Progenitor cell of endocrine pancreas (in vitro differentiated cells): ENCODE measurements around the gene TSR1. TPM values are rescaled to one million over a fixed set of nuclear protein-coding genes. Genes with fewer than 3 reads are reported as not detected.

ENCODE experiments used
- DNase-seq: peaks from one replicate; pipeline ENCODE4 v3.0.0; 2021; ENCODE audit warnings: low spot score; ENCODE audit not compliant: unreplicated experiment
- H3K27ac Mint-ChIP-seq: 2 replicates; pipeline ENCODE4 v1.8.0; 2021; ENCODE audit warnings: mild to moderate bottlenecking, moderate library complexity, mixed read lengths
- H3K27me3 Mint-ChIP-seq: 2 replicates; pipeline ENCODE4 v1.8.0; 2021; ENCODE audit warnings: mixed read lengths
- H3K36me3 Mint-ChIP-seq: 2 replicates; pipeline ENCODE4 v1.8.0; 2022; ENCODE audit warnings: mixed read lengths; ENCODE audit not compliant: insufficient read depth
- H3K4me1 Mint-ChIP-seq: 2 replicates; pipeline ENCODE4 v1.8.0; 2021; ENCODE audit warnings: low read depth, mixed read lengths
- H3K4me3 Mint-ChIP-seq: 2 replicates; pipeline ENCODE4 v1.8.0; 2021; ENCODE audit warnings: low read depth, mild to moderate bottlenecking, moderate library complexity, mixed read lengths
- H3K9me3 Mint-ChIP-seq: 2 replicates; pipeline ENCODE4 v1.8.0; 2021; ENCODE audit warnings: low read depth, mixed read lengths
- CTCF ChIP-seq: fragments of 200-600 bp; sonication (generic); IDR thresholded peaks from one replicate; pipeline ENCODE4 v1.5.0; 2021; ENCODE audit warnings: antibody characterized with exemption, mild to moderate bottlenecking; ENCODE audit not compliant: unreplicated experiment
- total RNA-seq: library from RNA; stranded (reverse); gene quantifications from 2 replicates; pipeline ENCODE4 v1.2.1, GENCODE V29; 2021

TSR1 gene
- total RNA-seq, 1 donor from 2014 or later: 33.5 TPM

GRCh38 chr17:2376107-2376506, 39.9 kb upstream of the TSR1 start:
- H3K27ac Mint-ChIP-seq: no peak overlapping the region
- no peaks in the 10 kb centered on the region for H3K27me3 Mint-ChIP-seq
- peaks cover 3% of the 10 kb centered on the region for H3K36me3 Mint-ChIP-seq
- no peak for DNase-seq
- TF ChIP-seq CTCF: no peak
- H3K4me3 Mint-ChIP-seq: no peak overlapping the region
- no peaks in the 10 kb centered on the region for H3K9me3 Mint-ChIP-seq
- H3K4me1 Mint-ChIP-seq: no peaks in the 10 kb centered on the region

GRCh38 chr17:2375406-2375805, 39.1 kb upstream of the TSR1 start:
- Mint-ChIP-seq H3K4me1 (no peaks in the 10 kb centered on the region), H3K4me3 (no peak overlapping the region), H3K27me3 (no peaks in the 10 kb centered on the region), H3K27ac (no peak overlapping the region), H3K9me3 (no peaks in the 10 kb centered on the region), H3K36me3 (peaks cover 3% of the 10 kb centered on the region)
- TF ChIP-seq CTCF: no peak
- no peak for DNase-seq

- Mint-ChIP-seq H3K27ac (no peak overlapping the region), H3K9me3 (no peaks in the 10 kb centered on the region), H3K27me3 (no peaks in the 10 kb centered on the region), H3K4me3 (no peak overlapping the region), H3K4me1 (no peaks in the 10 kb centered on the region), H3K36me3 (peaks cover 3% of the 10 kb centered on the region)
- no peak for TF ChIP-seq CTCF
- no peak for DNase-seq
Measured at GRCh38 chr17:2374549-2375285, 38.5 kb upstream of the TSR1 start.

- Mint-ChIP-seq H3K36me3 (peaks cover 5% of the 10 kb centered on the region), H3K9me3 (no peaks in the 10 kb centered on the region), H3K27me3 (no peaks in the 10 kb centered on the region), H3K4me3 (no peak overlapping the region), H3K27ac (no peak overlapping the region), H3K4me1 (no peaks in the 10 kb centered on the region)
- no peak for TF ChIP-seq CTCF
- DNase-seq: no peak
Measured at GRCh38 chr17:2373179-2373578, 36.9 kb upstream of the TSR1 start.

- Mint-ChIP-seq H3K9me3 (no peaks in the 10 kb centered on the region), H3K27me3 (no peaks in the 10 kb centered on the region), H3K4me1 (no peaks in the 10 kb centered on the region), H3K27ac (no peak overlapping the region), H3K36me3 (peaks cover 5% of the 10 kb centered on the region), H3K4me3 (no peak overlapping the region)
- DNase-seq: no peak
- no peak for TF ChIP-seq CTCF
Measured at GRCh38 chr17:2372681-2373080, 36.4 kb upstream of the TSR1 start.
